Caco-2 (cell line): ENCODE measurements around the gene BUB1B. TPM values are rescaled to one million over a fixed set of nuclear protein-coding genes. Genes with fewer than 3 reads are reported as not detected.
A peak's percentile ranks its signal among the peaks of the same experiment; 100 is the strongest.

Source experiments
- BruUV-seq: library from RNA; stranded (reverse); fragments of 400-500 nt; replicated peaks from 2 replicates; lab custom pipeline; 2021; lab: Mats Ljungman, UMichigan
- CTCF ChIA-PET: fragments of 300-600 bp; sonication (Branson Sonifier 250); formaldehyde crosslinking; loops from one replicate; lab custom pipeline; 2022; ENCODE audit warnings: antibody characterized with exemption; lab: Charles Lee
- POLR2A ChIA-PET: fragments of 300-600 bp; sonication (Branson Sonifier 250); formaldehyde crosslinking; loops from one replicate; lab custom pipeline; 2022; ENCODE audit warnings: antibody characterized with exemption; lab: Charles Lee
- DNase-seq, 2 experiments: peaks; one replicate each; pipeline versions ENCODE4 v3.0.0 to v3.0.0-alpha.2; 2020 to 2022
- H3K27me3 ChIP-seq: replicated peaks from 2 replicates; pipeline ENCODE4 v1.6.0; 2011; ENCODE audit warnings: low read length; ENCODE audit not compliant: control insufficient read depth, insufficient read depth
- H3K36me3 ChIP-seq: 2 replicates; pipeline ENCODE4 v1.5.1; 2011; ENCODE audit warnings: low read length; ENCODE audit not compliant: control insufficient read depth, insufficient read depth
- H3K4me1 ChIP-seq: fragments of 250-450 bp; sonication (Bioruptor Pico); 2 replicates; pipeline ENCODE4 v1.5.1; 2020; ENCODE audit warnings: mild to moderate bottlenecking
- H3K4me3 ChIP-seq: 2 replicates; pipeline ENCODE4 v1.5.1; 2011; ENCODE audit warnings: low read depth, mild to moderate bottlenecking, control low read depth, low read length
- H3K9me3 ChIP-seq: fragments of 250-450 bp; sonication (Bioruptor Pico); 2 replicates; pipeline ENCODE4 v1.5.1; 2020; ENCODE audit warnings: mild to moderate bottlenecking, moderate library complexity
- H3K27ac Mint-ChIP-seq: one replicate; pipeline ENCODE4 v1.8.0; 2022; ENCODE audit warnings: mixed read lengths; ENCODE audit not compliant: unreplicated experiment
- H3K27me3 Mint-ChIP-seq: one replicate; pipeline ENCODE4 v1.8.0; 2022; ENCODE audit warnings: mixed read lengths; ENCODE audit not compliant: insufficient read depth, unreplicated experiment
- H3K36me3 Mint-ChIP-seq: one replicate; pipeline ENCODE4 v1.8.0; 2022; ENCODE audit warnings: mild to moderate bottlenecking, mixed read lengths; ENCODE audit not compliant: insufficient read depth, unreplicated experiment
- H3K4me1 Mint-ChIP-seq: one replicate; pipeline ENCODE4 v1.8.0; 2022; ENCODE audit warnings: low read depth, mixed read lengths; ENCODE audit not compliant: unreplicated experiment
- H3K4me3 Mint-ChIP-seq: one replicate; pipeline ENCODE4 v1.8.0; 2022; ENCODE audit warnings: mild to moderate bottlenecking, moderate library complexity, mixed read lengths; ENCODE audit not compliant: unreplicated experiment
- H3K9me3 Mint-ChIP-seq: one replicate; pipeline ENCODE4 v1.8.0; 2022; ENCODE audit warnings: mixed read lengths; ENCODE audit not compliant: unreplicated experiment
- intact Hi-C: fragments of 100-400 bp; cut with micrococcal nuclease; formaldehyde crosslinking; loops from one replicate; pipeline ENCODE4 v1.10.0; 2022; ENCODE audit not compliant: unreplicated experiment
- total RNA-seq: library from RNA; stranded (reverse); gene quantifications from 2 replicates; pipeline ENCODE4 v1.2.3, GENCODE V29; 2022
- TF ChIP-seq, protein P1 (sequence below), 2 experiments: fragments of 200-600 bp in 1 of 2; IDR thresholded peaks; 1 replicate in 1 of 2; 2 replicates in 1 of 2; pipeline versions ENCODE4 v1.5.1 to v1.8.0; 2011 to 2022; ENCODE audit warnings: antibody characterized with exemption in 1 of 2, control low read depth in 1 of 2, inconsistent platforms in 1 of 2, low read depth in 1 of 2, low read length in 1 of 2, mild to moderate bottlenecking in 1 of 2, moderate library complexity in 1 of 2; ENCODE audit not compliant: insufficient read depth in 1 of 2, severe bottlenecking in 1 of 2, unreplicated experiment in 1 of 2

BUB1B gene
- total RNA-seq, 1 experiment from 2014 or later, result 73.5 TPM

DNA sequence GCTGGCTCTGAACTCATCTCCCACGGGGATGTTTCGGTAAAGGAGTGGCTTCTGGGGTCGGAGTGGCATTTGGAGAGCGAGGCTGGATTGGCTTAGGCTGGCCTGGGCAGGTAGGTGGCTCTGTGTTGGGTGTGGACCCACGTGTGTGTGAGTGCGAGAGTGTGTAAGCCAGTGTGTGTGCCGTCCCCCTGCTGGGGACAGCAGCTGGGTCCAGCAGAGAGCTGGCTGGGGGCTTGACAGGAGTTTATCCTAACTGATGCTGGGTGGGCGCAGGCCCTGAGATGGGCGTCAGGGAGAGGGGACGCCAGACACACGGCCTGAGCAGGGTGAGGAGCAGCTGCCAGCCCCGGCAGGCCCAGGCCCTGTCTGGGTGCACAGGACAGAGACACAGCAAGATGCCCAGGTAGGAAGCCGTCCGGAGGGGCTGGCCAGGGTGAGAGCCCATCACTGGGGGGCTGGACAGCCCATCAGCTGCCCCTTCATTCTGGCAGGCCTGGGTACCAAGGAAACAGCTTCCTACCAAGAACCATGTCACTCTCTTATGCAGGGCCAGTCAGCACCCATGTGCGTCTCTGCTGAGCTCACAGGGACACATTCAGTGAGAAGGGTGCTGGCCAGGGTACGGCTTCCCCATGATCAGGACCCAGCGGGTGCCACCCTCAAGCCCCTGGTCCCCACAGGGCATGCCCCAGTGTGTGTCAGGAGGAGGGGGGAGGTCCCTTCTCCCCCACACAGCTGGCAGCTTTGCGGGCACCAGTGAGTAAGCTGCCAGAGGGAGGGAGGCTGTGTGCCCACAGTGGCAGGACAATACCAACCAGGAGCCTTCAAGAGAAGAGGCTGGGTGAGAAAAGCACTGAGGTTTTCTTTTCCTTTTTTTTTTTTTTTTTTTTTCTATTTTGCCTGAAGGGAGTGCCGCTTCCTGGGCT, 79.1 kb downstream of the BUB1B start:
- Histone ChIP-seq H3K4me1 (peaks cover 10% of the 10 kb centered on the region), H3K4me3 (peak overlapping the region; percentile 33; the same call in 1 of the 2 replicates), H3K27me3 (no peaks in the 10 kb centered on the region), H3K36me3 (no peaks in the 10 kb centered on the region), H3K9me3 (no peaks in the 10 kb centered on the region)
- Mint-ChIP-seq H3K27ac (peak overlapping the region; percentile 51), H3K4me3 (peak overlapping the region; percentile 58), H3K4me1 (no peaks in the 10 kb centered on the region), H3K9me3 (no peaks in the 10 kb centered on the region), H3K36me3 (no peaks in the 10 kb centered on the region), H3K27me3 (no peaks in the 10 kb centered on the region)
- DNase-seq, result no peak
- BruUV-seq, result no TSS peak
- POLR2A ChIA-PET, result no interaction called here
- TF ChIP-seq, protein P1, sequence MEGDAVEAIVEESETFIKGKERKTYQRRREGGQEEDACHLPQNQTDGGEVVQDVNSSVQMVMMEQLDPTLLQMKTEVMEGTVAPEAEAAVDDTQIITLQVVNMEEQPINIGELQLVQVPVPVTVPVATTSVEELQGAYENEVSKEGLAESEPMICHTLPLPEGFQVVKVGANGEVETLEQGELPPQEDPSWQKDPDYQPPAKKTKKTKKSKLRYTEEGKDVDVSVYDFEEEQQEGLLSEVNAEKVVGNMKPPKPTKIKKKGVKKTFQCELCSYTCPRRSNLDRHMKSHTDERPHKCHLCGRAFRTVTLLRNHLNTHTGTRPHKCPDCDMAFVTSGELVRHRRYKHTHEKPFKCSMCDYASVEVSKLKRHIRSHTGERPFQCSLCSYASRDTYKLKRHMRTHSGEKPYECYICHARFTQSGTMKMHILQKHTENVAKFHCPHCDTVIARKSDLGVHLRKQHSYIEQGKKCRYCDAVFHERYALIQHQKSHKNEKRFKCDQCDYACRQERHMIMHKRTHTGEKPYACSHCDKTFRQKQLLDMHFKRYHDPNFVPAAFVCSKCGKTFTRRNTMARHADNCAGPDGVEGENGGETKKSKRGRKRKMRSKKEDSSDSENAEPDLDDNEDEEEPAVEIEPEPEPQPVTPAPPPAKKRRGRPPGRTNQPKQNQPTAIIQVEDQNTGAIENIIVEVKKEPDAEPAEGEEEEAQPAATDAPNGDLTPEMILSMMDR (IDR thresholded peaks at IDR 0.05; ENCODE audit: insufficient read depth in 1 of 2, low read depth in 1 of 2, low read length in 1 of 2, severe bottlenecking in 1 of 2, unreplicated experiment in 1 of 2), result no peak
- CTCF ChIA-PET, result interaction anchor here (1.3 to 1.8 kb wide), 2 partner anchors 23 to 35 kb away, joined by 6 to 16 read pairs; no protein-coding TSS in a partner anchor
- intact Hi-C loops, result loop anchor here (2.0 kb wide), 1 partner anchor 13 kb away; no protein-coding TSS in a partner anchor

DNA sequence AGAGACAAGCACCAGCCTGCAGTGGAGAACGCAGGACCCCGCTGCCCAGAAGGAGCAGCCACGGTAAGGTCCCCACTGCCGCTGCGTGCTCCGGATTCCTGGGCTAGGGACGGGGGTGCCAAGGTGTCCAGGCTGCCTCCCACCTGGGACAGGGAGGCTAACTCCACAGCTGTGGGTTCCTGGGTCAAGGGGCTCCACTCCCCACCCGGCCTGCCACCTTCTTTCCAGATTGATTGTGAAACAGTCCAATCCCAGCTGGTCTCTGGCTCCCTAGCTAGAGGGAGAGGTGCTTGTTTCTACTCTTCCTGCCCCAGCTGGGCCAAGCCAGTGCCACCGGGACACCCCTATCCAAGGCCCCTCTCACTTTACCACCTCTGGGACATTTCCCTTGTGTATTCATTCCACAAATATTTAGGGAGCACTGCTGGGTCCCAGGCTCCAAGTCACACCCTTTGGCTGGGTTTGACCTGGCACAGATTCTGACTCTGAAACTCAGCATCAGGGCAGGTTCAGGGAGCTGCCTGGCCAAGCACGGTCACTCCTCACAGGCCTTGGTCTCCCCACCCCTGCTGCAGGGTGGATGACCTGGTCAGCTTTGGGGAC, 79.9 kb downstream of the BUB1B start:
- Histone ChIP-seq H3K4me1 (peaks cover 18% of the 10 kb centered on the region), H3K4me3 (no peak overlapping the region), H3K27me3 (no peaks in the 10 kb centered on the region), H3K36me3 (no peaks in the 10 kb centered on the region), H3K9me3 (no peaks in the 10 kb centered on the region)
- no TSS peak for BruUV-seq
- no peaks in the 10 kb centered on the region for H3K27me3 Mint-ChIP-seq
- H3K27ac Mint-ChIP-seq, result no peak overlapping the region
- POLR2A ChIA-PET, result no interaction called here
- H3K4me1 Mint-ChIP-seq, result peaks cover 7% of the 10 kb centered on the region
- H3K36me3 Mint-ChIP-seq, result no peaks in the 10 kb centered on the region
- TF ChIP-seq, protein P1 (IDR thresholded peaks at IDR 0.05; ENCODE audit: insufficient read depth in 1 of 2, low read depth in 1 of 2, low read length in 1 of 2, severe bottlenecking in 1 of 2, unreplicated experiment in 1 of 2), result no peak
- DNase-seq, result no peak
- intact Hi-C loops, result no loop called here
- no peak overlapping the region for H3K4me3 Mint-ChIP-seq
- no peaks in the 10 kb centered on the region for H3K9me3 Mint-ChIP-seq
- CTCF ChIA-PET, result no interaction called here
